H1 (cell line): ENCODE data around the gene SEMA6D. TPM values are rescaled to one million over a fixed set of nuclear protein-coding genes. Genes with fewer than 3 reads are reported as not detected.

ENCODE experiments used
- CEBPB ChIP-seq: IDR thresholded peaks from 2 replicates; pipeline ENCODE4 v1.6.1; 2012; ENCODE audit warnings: low read depth, low read length
- EZH2 ChIP-seq: fragments of 200-600 bp; sonication (generic); IDR thresholded peaks from 2 replicates; pipeline ENCODE4 v1.7.1; 2012; ENCODE audit warnings: low read depth, mild to moderate bottlenecking, moderate library complexity, low read length, inconsistent platforms; ENCODE audit not compliant: severe bottlenecking
- KDM1A ChIP-seq: fragments of 200-600, 300-600 bp; sonication (generic); IDR thresholded peaks from 2 replicates; pipeline ENCODE4 v1.7.1; 2016; ENCODE audit warnings: mild to moderate bottlenecking, low read length, borderline replicate concordance
- RBBP5 ChIP-seq: IDR thresholded peaks from 2 replicates; pipeline ENCODE4 v1.7.1; 2012; ENCODE audit warnings: low read depth, mild to moderate bottlenecking, inconsistent platforms, low read length, moderate library complexity, borderline replicate concordance
- SIN3A ChIP-seq, 2 experiments: IDR thresholded peaks in 1 of 2; conservative IDR thresholded peaks in 1 of 2; 2 replicates each; pipeline ENCODE4 v1.6.1; 2011 to 2012; ENCODE audit warnings: low read length in 2 of 2, improper control_type of control experiment in 1 of 2, low read depth in 1 of 2, mild to moderate bottlenecking in 1 of 2
- SUZ12 ChIP-seq: fragments of 200-600 bp; sonication (generic); IDR thresholded peaks from 2 replicates; pipeline ENCODE4 v1.6.1; 2012; ENCODE audit warnings: mild to moderate bottlenecking, inconsistent platforms, low read length, moderate library complexity, mixed read lengths
- TAF1 ChIP-seq: IDR thresholded peaks from 2 replicates; pipeline ENCODE4 v1.6.1; 2011; ENCODE audit warnings: mild to moderate bottlenecking, low read depth, low read length
- TCF12 ChIP-seq: IDR thresholded peaks from 2 replicates; pipeline ENCODE4 v1.6.1; 2011; ENCODE audit warnings: low read depth, mild to moderate bottlenecking, low read length
- polyA plus RNA-seq, 7 experiments: library from polyadenylated mRNA; depleted of rRNA in 3 of 7; stranded (reverse) in 5 of 7; unstranded in 2 of 7; fragments of >200 nt in 5 of 7; fragments of 200-250 nt in 2 of 7; gene quantifications; 1 replicate in 5 of 7; 2 replicates in 1 of 7; 4 replicates in 1 of 7; pipeline versions ENCODE4 v1.2.1 to v1.2.3, GENCODE V29; 2011 to 2013; ENCODE audit warnings: missing spikeins in 2 of 7, mixed read lengths in 2 of 7
- total RNA-seq: library from RNA; stranded (reverse); fragmentation: NEBNext Ultra II Directional; extraction: Animal tissue kit (Norgen Biotek cat#: 25700); gene quantifications from 2 replicates; pipeline ENCODE4 v1.2.1, GENCODE V29; 2021
- TF ChIP-seq, protein P1 (sequence below): fragments of 300-600 bp; sonication (generic); IDR thresholded peaks from 2 replicates; pipeline ENCODE4 v1.7.1; 2012; ENCODE audit warnings: low read length, moderate library complexity, mild to moderate bottlenecking, inconsistent platforms; ENCODE audit not compliant: insufficient replicate concordance

SEMA6D gene
- total and polyA plus RNA-seq, 2 of the 8 experiments (the other 6 are each of a cell fraction or from before 2014, with no cell fraction given) = 2.2 to 3.8 TPM

DNA sequence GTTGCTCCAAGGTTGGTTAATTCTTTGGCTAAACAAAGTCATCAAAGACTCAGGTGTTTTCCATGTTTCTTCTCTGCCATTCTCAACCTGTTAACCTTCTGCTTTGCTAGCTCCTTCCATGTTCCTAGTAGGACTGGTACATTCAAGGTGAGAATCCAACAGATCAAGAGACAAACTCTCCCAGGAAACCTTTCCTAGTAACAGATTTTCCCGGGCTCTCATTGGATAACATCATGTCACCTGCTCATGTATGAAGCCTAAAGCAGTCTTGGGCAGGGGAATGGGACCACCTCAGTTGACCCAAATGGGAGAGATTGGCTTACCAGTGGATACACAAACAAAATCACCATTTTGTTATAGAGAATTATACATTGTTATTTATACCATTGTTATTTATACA lies 14.9 kb downstream of the SEMA6D start (continued):
- TF ChIP-seq SUZ12 = no peak
- no peak for TF ChIP-seq KDM1A
- TF ChIP-seq RBBP5 = no peak
- TF ChIP-seq CEBPB = no peak
- TF ChIP-seq EZH2 = no peak
- TF ChIP-seq, protein P1, sequence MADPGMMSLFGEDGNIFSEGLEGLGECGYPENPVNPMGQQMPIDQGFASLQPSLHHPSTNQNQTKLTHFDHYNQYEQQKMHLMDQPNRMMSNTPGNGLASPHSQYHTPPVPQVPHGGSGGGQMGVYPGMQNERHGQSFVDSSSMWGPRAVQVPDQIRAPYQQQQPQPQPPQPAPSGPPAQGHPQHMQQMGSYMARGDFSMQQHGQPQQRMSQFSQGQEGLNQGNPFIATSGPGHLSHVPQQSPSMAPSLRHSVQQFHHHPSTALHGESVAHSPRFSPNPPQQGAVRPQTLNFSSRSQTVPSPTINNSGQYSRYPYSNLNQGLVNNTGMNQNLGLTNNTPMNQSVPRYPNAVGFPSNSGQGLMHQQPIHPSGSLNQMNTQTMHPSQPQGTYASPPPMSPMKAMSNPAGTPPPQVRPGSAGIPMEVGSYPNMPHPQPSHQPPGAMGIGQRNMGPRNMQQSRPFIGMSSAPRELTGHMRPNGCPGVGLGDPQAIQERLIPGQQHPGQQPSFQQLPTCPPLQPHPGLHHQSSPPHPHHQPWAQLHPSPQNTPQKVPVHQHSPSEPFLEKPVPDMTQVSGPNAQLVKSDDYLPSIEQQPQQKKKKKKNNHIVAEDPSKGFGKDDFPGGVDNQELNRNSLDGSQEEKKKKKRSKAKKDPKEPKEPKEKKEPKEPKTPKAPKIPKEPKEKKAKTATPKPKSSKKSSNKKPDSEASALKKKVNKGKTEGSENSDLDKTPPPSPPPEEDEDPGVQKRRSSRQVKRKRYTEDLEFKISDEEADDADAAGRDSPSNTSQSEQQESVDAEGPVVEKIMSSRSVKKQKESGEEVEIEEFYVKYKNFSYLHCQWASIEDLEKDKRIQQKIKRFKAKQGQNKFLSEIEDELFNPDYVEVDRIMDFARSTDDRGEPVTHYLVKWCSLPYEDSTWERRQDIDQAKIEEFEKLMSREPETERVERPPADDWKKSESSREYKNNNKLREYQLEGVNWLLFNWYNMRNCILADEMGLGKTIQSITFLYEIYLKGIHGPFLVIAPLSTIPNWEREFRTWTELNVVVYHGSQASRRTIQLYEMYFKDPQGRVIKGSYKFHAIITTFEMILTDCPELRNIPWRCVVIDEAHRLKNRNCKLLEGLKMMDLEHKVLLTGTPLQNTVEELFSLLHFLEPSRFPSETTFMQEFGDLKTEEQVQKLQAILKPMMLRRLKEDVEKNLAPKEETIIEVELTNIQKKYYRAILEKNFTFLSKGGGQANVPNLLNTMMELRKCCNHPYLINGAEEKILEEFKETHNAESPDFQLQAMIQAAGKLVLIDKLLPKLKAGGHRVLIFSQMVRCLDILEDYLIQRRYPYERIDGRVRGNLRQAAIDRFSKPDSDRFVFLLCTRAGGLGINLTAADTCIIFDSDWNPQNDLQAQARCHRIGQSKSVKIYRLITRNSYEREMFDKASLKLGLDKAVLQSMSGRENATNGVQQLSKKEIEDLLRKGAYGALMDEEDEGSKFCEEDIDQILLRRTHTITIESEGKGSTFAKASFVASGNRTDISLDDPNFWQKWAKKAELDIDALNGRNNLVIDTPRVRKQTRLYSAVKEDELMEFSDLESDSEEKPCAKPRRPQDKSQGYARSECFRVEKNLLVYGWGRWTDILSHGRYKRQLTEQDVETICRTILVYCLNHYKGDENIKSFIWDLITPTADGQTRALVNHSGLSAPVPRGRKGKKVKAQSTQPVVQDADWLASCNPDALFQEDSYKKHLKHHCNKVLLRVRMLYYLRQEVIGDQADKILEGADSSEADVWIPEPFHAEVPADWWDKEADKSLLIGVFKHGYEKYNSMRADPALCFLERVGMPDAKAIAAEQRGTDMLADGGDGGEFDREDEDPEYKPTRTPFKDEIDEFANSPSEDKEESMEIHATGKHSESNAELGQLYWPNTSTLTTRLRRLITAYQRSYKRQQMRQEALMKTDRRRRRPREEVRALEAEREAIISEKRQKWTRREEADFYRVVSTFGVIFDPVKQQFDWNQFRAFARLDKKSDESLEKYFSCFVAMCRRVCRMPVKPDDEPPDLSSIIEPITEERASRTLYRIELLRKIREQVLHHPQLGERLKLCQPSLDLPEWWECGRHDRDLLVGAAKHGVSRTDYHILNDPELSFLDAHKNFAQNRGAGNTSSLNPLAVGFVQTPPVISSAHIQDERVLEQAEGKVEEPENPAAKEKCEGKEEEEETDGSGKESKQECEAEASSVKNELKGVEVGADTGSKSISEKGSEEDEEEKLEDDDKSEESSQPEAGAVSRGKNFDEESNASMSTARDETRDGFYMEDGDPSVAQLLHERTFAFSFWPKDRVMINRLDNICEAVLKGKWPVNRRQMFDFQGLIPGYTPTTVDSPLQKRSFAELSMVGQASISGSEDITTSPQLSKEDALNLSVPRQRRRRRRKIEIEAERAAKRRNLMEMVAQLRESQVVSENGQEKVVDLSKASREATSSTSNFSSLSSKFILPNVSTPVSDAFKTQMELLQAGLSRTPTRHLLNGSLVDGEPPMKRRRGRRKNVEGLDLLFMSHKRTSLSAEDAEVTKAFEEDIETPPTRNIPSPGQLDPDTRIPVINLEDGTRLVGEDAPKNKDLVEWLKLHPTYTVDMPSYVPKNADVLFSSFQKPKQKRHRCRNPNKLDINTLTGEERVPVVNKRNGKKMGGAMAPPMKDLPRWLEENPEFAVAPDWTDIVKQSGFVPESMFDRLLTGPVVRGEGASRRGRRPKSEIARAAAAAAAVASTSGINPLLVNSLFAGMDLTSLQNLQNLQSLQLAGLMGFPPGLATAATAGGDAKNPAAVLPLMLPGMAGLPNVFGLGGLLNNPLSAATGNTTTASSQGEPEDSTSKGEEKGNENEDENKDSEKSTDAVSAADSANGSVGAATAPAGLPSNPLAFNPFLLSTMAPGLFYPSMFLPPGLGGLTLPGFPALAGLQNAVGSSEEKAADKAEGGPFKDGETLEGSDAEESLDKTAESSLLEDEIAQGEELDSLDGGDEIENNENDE = no peak
- TF ChIP-seq TAF1 = no peak
- no peak for TF ChIP-seq TCF12
- TF ChIP-seq SIN3A (conservative IDR thresholded peaks at IDR 0.05 in 1 of 2, IDR thresholded peaks at IDR 0.05 in 1 of 2; ENCODE audit: low read depth in 1 of 2, low read length in 2 of 2) = no peak
